HepG2 (cell line): Measurements from ENCODE around the gene PLEKHH3. TPM values are rescaled to one million over a fixed set of nuclear protein-coding genes. Genes with fewer than 3 reads are reported as not detected.

ENCODE experiments used
- ATAC-seq: fragments of 200-7000 bp; cut with Tn5 transposase; 3 replicates; pipeline ENCODE4 v1.9.1; 2020; ENCODE audit warnings: mild to moderate bottlenecking, moderate library complexity
- BruUV-seq: library from RNA; stranded (reverse); fragments of 400-500 nt; replicated peaks from 2 replicates; lab custom pipeline; 2021; lab: Mats Ljungman, UMichigan
- CTCF ChIA-PET: fragments of 300-600 bp; formaldehyde crosslinking; extraction: SDS; loops from one replicate; lab custom pipeline; 2021; ENCODE audit warnings: low total read pairs, inconsistent platforms, low intra/inter-chr PET ratio; lab: Yijun Ruan, JAX
- POLR2A ChIA-PET: fragments of 350-600 bp; sonication (Branson Sonifier 250); formaldehyde crosslinking; loops from one replicate; lab custom pipeline; 2020; ENCODE audit warnings: antibody characterized with exemption, inconsistent platforms; lab: Yijun Ruan, JAX
- DNase-seq: peaks from one replicate; pipeline ENCODE4 v3.0.0-alpha.2; 2015; ENCODE audit warnings: low spot score
- FAIRE-seq: peaks from 3 replicates; lab custom pipeline; 2011; peaks lifted over from hg19 to GRCh38; lab: Jason Lieb, UNC
- H2AFZ ChIP-seq: one replicate; pipeline ENCODE4 v1.6.1; 2011; ENCODE audit warnings: low read length, inconsistent platforms
- H3K27ac ChIP-seq: fragments of 300-600 bp; 3 replicates; pipeline ENCODE4 v1.8.0; 2011; ENCODE audit warnings: mixed run types, mild to moderate bottlenecking, mixed read lengths, low read length, inconsistent platforms; ENCODE audit not compliant: insufficient read depth; ENCODE audit errors: extremely low read length
- H3K27me3 ChIP-seq, 2 experiments: fragments of 200-600 bp in 1 of 2; 2 replicates in 1 of 2; 3 replicates in 1 of 2; pipeline versions ENCODE4 v1.6.0 to v1.8.0; 2011; ENCODE audit warnings: low read length in 2 of 2, mild to moderate bottlenecking in 2 of 2, moderate library complexity in 2 of 2, inconsistent platforms in 1 of 2; ENCODE audit not compliant: insufficient read depth in 2 of 2, control insufficient read depth in 1 of 2
- H3K36me3 ChIP-seq, 2 experiments: fragments of 200-600 bp in 1 of 2; replicated peaks in 1 of 2; 2 replicates in 1 of 2; 3 replicates in 1 of 2; pipeline versions ENCODE4 v1.5.1 to v1.8.0; 2011; ENCODE audit warnings: low read length in 2 of 2, inconsistent platforms in 1 of 2; ENCODE audit not compliant: insufficient read depth in 2 of 2, control insufficient read depth in 1 of 2
- H3K4me1 ChIP-seq: 2 replicates; pipeline ENCODE4 v1.5.1; 2012; ENCODE audit warnings: low read length, inconsistent platforms; ENCODE audit not compliant: insufficient read depth
- H3K4me2 ChIP-seq: 2 replicates; pipeline ENCODE4 v1.6.0; 2011; ENCODE audit warnings: low read depth, low read length, inconsistent platforms
- H3K4me3 ChIP-seq, 3 experiments: fragments of 200-600 bp in 1 of 3; sonication (generic), shearing (Covaris generic) in 1 of 3; replicated peaks in 1 of 3; 2 replicates each; pipeline ENCODE4 v1.5.1; 2011 to 2016; ENCODE audit warnings: low read length in 3 of 3, inconsistent platforms in 2 of 3, low read depth in 2 of 3, mild to moderate bottlenecking in 2 of 3, control low read depth in 1 of 3, mixed read lengths in 1 of 3; ENCODE audit not compliant: insufficient read depth in 1 of 3
- H3K79me2 ChIP-seq: one replicate; pipeline ENCODE4 v1.6.1; 2011; ENCODE audit warnings: low read length, inconsistent platforms; ENCODE audit not compliant: insufficient read depth
- H3K9ac ChIP-seq: 2 replicates; pipeline ENCODE4 v1.6.0; 2011; ENCODE audit warnings: mild to moderate bottlenecking, low read depth, low read length, inconsistent platforms; ENCODE audit not compliant: insufficient read depth
- H3K9me3 ChIP-seq: 2 replicates; pipeline ENCODE4 v1.5.1; 2012; ENCODE audit warnings: mild to moderate bottlenecking, low read length
- H4K20me1 ChIP-seq: 2 replicates; pipeline ENCODE4 v1.6.0; 2011; ENCODE audit warnings: inconsistent platforms, mild to moderate bottlenecking, low read length, moderate library complexity; ENCODE audit not compliant: insufficient read depth
- ARID4A ChIP-seq: sonication (generic); formaldehyde crosslinking; IDR thresholded peaks from 2 replicates; pipeline ENCODE4 v1.5.0; 2020; ENCODE audit warnings: mild to moderate bottlenecking, missing genetic modification reagents, borderline replicate concordance
- FLYWCH1 ChIP-seq: sonication (generic); formaldehyde crosslinking; IDR thresholded peaks from 2 replicates; pipeline ENCODE4 v1.8.1; 2023; ENCODE audit warnings: mild to moderate bottlenecking, missing genetic modification reagents
- HDAC2 ChIP-seq: sonication (generic); formaldehyde crosslinking; IDR thresholded peaks from 2 replicates; pipeline ENCODE4 v1.4.0; 2020; ENCODE audit warnings: missing genetic modification reagents
- HOXD1 ChIP-seq: sonication (generic); formaldehyde crosslinking; IDR thresholded peaks from 2 replicates; pipeline ENCODE4 v1.5.0; 2020; ENCODE audit warnings: missing genetic modification reagents
- KLF6 ChIP-seq: IDR thresholded peaks from 2 replicates; pipeline ENCODE4 v1.8.0; 2016; ENCODE audit warnings: missing biosample characterization, missing genetic modification reagents
- SNAPC2 ChIP-seq: sonication (generic); formaldehyde crosslinking; IDR thresholded peaks from 2 replicates; pipeline ENCODE4 v1.8.1; 2022; ENCODE audit warnings: mild to moderate bottlenecking, missing genetic modification reagents
- SP4 ChIP-seq: sonication (generic); formaldehyde crosslinking; IDR thresholded peaks from 2 replicates; pipeline ENCODE4 v1.8.1; 2023; ENCODE audit warnings: mild to moderate bottlenecking, missing genetic modification reagents
- U2AF2 ChIP-seq: fragments of 200-400 bp; formaldehyde crosslinking; IDR thresholded peaks from 2 replicates; pipeline ENCODE4 v1.6.1; 2017; ENCODE audit warnings: low read depth, mild to moderate bottlenecking, low read length
- ZNF205 ChIP-seq: IDR thresholded peaks from 2 replicates; pipeline ENCODE4 v1.6.1; 2018; ENCODE audit warnings: missing biosample characterization, missing genetic modification reagents
- ZNF616 ChIP-seq: sonication (generic); formaldehyde crosslinking; IDR thresholded peaks from 2 replicates; pipeline ENCODE4 v1.5.0; 2020; ENCODE audit warnings: low read depth, mild to moderate bottlenecking, missing genetic modification reagents
- WGBS: methylation state at CpG from one replicate; pipeline ENCODE4 v1.1.6; 2017; ENCODE audit warnings: low lambda C conversion rate; 5-methylcytosine and 5-hydroxymethylcytosine counted together
- in situ Hi-C: cut with HindIII; loops from 2 replicates; pipeline ENCODE4 v1.10.0; 2017; ENCODE audit warnings: low pct_unique_long_range_greater_than_20kb; ENCODE audit not compliant: extremely low pct_ligation_motif_present
- intact Hi-C: fragments of 100-400 bp; cut with micrococcal nuclease; formaldehyde crosslinking; loops from one replicate; pipeline ENCODE4 v1.10.0; 2022; ENCODE audit not compliant: unreplicated experiment
- polyA plus RNA-seq, 8 experiments: library from polyadenylated mRNA; depleted of rRNA in 3 of 8; stranded (reverse) in 7 of 8; unstranded in 1 of 8; fragments of >200 nt; fragmentation: Illumina TruSeq in 4 of 8; extraction: Trizol in 4 of 8; gene quantifications; 2 replicates each; pipeline versions ENCODE4 v1.2.1 to v1.2.3, GENCODE V29; 2011 to 2016; ENCODE audit warnings: low read depth in 4 of 8, missing spikeins in 1 of 8, mixed read lengths in 1 of 8; ENCODE audit not compliant: insufficient read depth in 1 of 8
- total RNA-seq, 5 experiments: library from RNA; depleted of rRNA; stranded (reverse); fragments of >200 nt; fragmentation: Illumina TruSeq; extraction: Trizol; gene quantifications; 2 replicates each; pipeline ENCODE4 v1.2.3, GENCODE V29; 2016; ENCODE audit warnings: low read depth in 1 of 5

PLEKHH3 gene
- total and polyA plus RNA-seq, 2 of the 13 experiments (the other 11 are each of a cell fraction or from before 2014, with no cell fraction given): 6.0 to 19.9 TPM

- ChIA-PET POLR2A (no interaction called here), CTCF (no interaction called here)
- no peak overlapping the region for H2AFZ ChIP-seq
- H3K4me2 ChIP-seq: no peak overlapping the region
- H3K36me3 ChIP-seq: peaks cover 29 to 58% of the 10 kb centered on the region in 2 experiments; a peak in 4 of 5 replicates
- intact Hi-C loops: no loop called here
- 98% methylated on average over 3 of the region's 3 CpGs for WGBS
- H3K27me3 ChIP-seq: no peaks in the 10 kb centered on the region
- no peaks in the 10 kb centered on the region for H3K79me2 ChIP-seq
- no peak overlapping the region for H3K9ac ChIP-seq
- FAIRE-seq (no peak), ATAC-seq (no peak), DNase-seq (no peak)
- no peaks in the 10 kb centered on the region for H4K20me1 ChIP-seq
- in situ Hi-C loops: no loop called here
- no peaks in the 10 kb centered on the region for H3K4me1 ChIP-seq
- no TSS peak for BruUV-seq
- no peaks in the 10 kb centered on the region for H3K9me3 ChIP-seq
- TF ChIP-seq HOXD1 (CRISPR knock-in tag): no peak
- no peak for TF ChIP-seq ZNF616
- no peak for TF ChIP-seq ARID4A (CRISPR knock-in tag)
- no peak for TF ChIP-seq U2AF2
- no peak for TF ChIP-seq SP4 (CRISPR knock-in tag)
- no peak for TF ChIP-seq ZNF205 (CRISPR knock-in tag)
- TF ChIP-seq SNAPC2 (CRISPR knock-in tag): no peak
- no peak for TF ChIP-seq FLYWCH1 (CRISPR knock-in tag)
- TF ChIP-seq KLF6 (CRISPR knock-in tag): no peak
- TF ChIP-seq HDAC2: no peak
- H3K27ac ChIP-seq: no peak overlapping the region
- no peak overlapping the region for H3K4me3 ChIP-seq
Observed at GRCh38 chr17:42708588-42708987, 31.8 kb upstream of the PLEKHH3 start.
